Heart right ventricle (tissue), 16 donors: ENCODE results near the gene ZHX3. TPM values are rescaled to one million over a fixed set of nuclear protein-coding genes. Genes with fewer than 3 reads are reported as not detected.

ENCODE experiments used
- ATAC-seq, 8 donors: fragments of 200-7000 bp; cut with Tn5 transposase; one replicate each; pipeline ENCODE4 v1.9.1; 2020; ENCODE audit warnings: mild to moderate bottlenecking in 8 of 8, moderate library complexity in 8 of 8, moderate number of reproducible peaks in 1 of 8
- DNase-seq, 2 donors: peaks; one replicate each; pipeline ENCODE4 v3.0.0-alpha.2; 2020
- H3K27ac ChIP-seq, 10 donors: fragments of 200-600 bp; sonication (generic) in 2 of 10; one replicate each; pipeline versions ENCODE4 v1.5.0 to v1.8.0; 2020 to 2022; ENCODE audit warnings: mild to moderate bottlenecking in 3 of 10
- H3K27me3 ChIP-seq, 7 donors: fragments of 200-600 bp; one replicate each; pipeline ENCODE4 v1.8.0; 2021 to 2022; ENCODE audit warnings: mild to moderate bottlenecking in 2 of 7
- H3K36me3 ChIP-seq, 9 donors: fragments of 200-600 bp; sonication (generic) in 1 of 9; one replicate each; pipeline versions ENCODE4 v1.5.0 to v1.8.0; 2020 to 2022; ENCODE audit warnings: mild to moderate bottlenecking in 2 of 9
- H3K4me1 ChIP-seq, 9 donors: fragments of 200-600 bp; sonication (generic) in 1 of 9; one replicate each; pipeline versions ENCODE4 v1.5.0 to v1.8.0; 2020 to 2022; ENCODE audit warnings: mild to moderate bottlenecking in 4 of 9
- H3K4me3 ChIP-seq, 10 donors: fragments of 200-600 bp; sonication (generic) in 2 of 10; one replicate each; pipeline versions ENCODE4 v1.5.0 to v1.8.0; 2020 to 2022; ENCODE audit warnings: mild to moderate bottlenecking in 7 of 10, moderate library complexity in 2 of 10
- H3K9me3 ChIP-seq, 11 donors: fragments of 200-600 bp in 10 of 11; sonication (generic) in 2 of 11; one replicate each; pipeline versions ENCODE4 v1.5.0 to v1.8.0; 2013 to 2022; ENCODE audit warnings: mild to moderate bottlenecking in 2 of 11, control low read depth in 1 of 11, moderate library complexity in 1 of 11
- WGBS, 2 donors: extraction: QIAGEN DNeasy Blood & Tissue Kit; methylation state at CpG; one replicate each; pipeline ENCODE4 v1.1.7; 2013; ENCODE audit warnings: inconsistent platforms in 1 of 2; 5-methylcytosine and 5-hydroxymethylcytosine counted together
- intact Hi-C, 10 donors: fragments of 100-400 bp; cut with DNase I; formaldehyde crosslinking; loops; one replicate each; pipeline versions ENCODE4 v1.11.1 to v1.14.2; 2022
- long read RNA-seq, 3 donors: library from polyadenylated mRNA; unstranded; transcript quantifications; one replicate each; pipeline ENCODE4 v2.0.0, GENCODE V29; 2020 to 2021
- polyA plus RNA-seq, 2 donors: library from polyadenylated mRNA; stranded (reverse); fragments of 200-250 nt; gene quantifications; one replicate each; pipeline ENCODE4 v1.2.3, GENCODE V29; 2013
- total RNA-seq, 10 donors: library from RNA; stranded (reverse); fragmentation: NEBNext Ultra II Directional in 3 of 10; extraction: Animal tissue kit (Norgen Biotek cat#: 25700) in 3 of 10; gene quantifications; one replicate each; pipeline versions ENCODE4 v1.2.1 to v1.2.4, GENCODE V29; 2021 to 2023
- TF ChIP-seq, protein P1 (sequence below), 9 donors: fragments of 200-600 bp; sonication (generic) in 2 of 9; IDR thresholded peaks; one replicate each; pipeline versions ENCODE4 v1.5.0 to v1.8.0; 2021 to 2022; ENCODE audit warnings: antibody characterized with exemption in 9 of 9, mild to moderate bottlenecking in 5 of 9, moderate library complexity in 1 of 9
- donor health status: Arrhythmogenic right ventricular cardiomyopathy.
- donor health status: ischemic (EF 13 %, LVEDD 7.1; RV severe dilation, severe dysfunction).
- donor health status: healthy with polysubstance abuse.
- donor health status: DM: no; HTN: yes; CAD: no.
- donor health status: DM: no; HTN: no; CAD: no.
- donor health status: ischemic (EF 25% LVEDD 6.9; RV normal size, moderate dysfunction).
- donor health status: ischemic (EF 25% LVEDD 5.7; RV mildly dilated, moderate dysfunction).
- donor health status: healthy.
- donor health status: DM: yes; HTN: yes; CAD: no.
- donor health status: Ischemic cardiomyopathy.
- donor health status: ischemic (EF 35%, LVEDD 5.7; RV mildly dilated, moderate dysfunction).
- donor health status: nonischemic (EF 11% LVEDD 7.7; RV severe dilation, severe dysfunction).
- donor health status: DM: yes; HTN: yes; CAD: no.
- donor health status: PGD.
- donor health status: ischemic (EF 29% LVEDD 5.4; RV normal size, mild dysfunction).
- donor health status: nonischemic (EF 23%, LVEDD 6.1; RV moderate dilation, normal function).

ZHX3 gene, protein sequence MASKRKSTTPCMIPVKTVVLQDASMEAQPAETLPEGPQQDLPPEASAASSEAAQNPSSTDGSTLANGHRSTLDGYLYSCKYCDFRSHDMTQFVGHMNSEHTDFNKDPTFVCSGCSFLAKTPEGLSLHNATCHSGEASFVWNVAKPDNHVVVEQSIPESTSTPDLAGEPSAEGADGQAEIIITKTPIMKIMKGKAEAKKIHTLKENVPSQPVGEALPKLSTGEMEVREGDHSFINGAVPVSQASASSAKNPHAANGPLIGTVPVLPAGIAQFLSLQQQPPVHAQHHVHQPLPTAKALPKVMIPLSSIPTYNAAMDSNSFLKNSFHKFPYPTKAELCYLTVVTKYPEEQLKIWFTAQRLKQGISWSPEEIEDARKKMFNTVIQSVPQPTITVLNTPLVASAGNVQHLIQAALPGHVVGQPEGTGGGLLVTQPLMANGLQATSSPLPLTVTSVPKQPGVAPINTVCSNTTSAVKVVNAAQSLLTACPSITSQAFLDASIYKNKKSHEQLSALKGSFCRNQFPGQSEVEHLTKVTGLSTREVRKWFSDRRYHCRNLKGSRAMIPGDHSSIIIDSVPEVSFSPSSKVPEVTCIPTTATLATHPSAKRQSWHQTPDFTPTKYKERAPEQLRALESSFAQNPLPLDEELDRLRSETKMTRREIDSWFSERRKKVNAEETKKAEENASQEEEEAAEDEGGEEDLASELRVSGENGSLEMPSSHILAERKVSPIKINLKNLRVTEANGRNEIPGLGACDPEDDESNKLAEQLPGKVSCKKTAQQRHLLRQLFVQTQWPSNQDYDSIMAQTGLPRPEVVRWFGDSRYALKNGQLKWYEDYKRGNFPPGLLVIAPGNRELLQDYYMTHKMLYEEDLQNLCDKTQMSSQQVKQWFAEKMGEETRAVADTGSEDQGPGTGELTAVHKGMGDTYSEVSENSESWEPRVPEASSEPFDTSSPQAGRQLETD
- total RNA-seq = 10 to 100 TPM; 26.2 to 51.8 (median 31.0) TPM
- polyA plus RNA-seq = 10 to 100 TPM in 1 of 2 donors, 1 to 10 TPM in 1; 6.5 to 20.6 TPM
- long read RNA-seq, donor 1, full-length matches to known transcripts = 4 of 26 reads
- long read RNA-seq, donor 1, partial matches to known transcripts = 6 of 26 reads
- long read RNA-seq, donor 1, other reads (novel, unspliced or antisense) = 16 of 26 reads
- long read RNA-seq, donor 2, full-length matches to known transcripts = 1 of 28 reads
- long read RNA-seq, donor 2, partial matches to known transcripts = 7 of 28 reads
- long read RNA-seq, donor 2, other reads (novel, unspliced or antisense) = 20 of 28 reads
- long read RNA-seq, donor 3, partial matches to known transcripts = 5 of 11 reads
- long read RNA-seq, donor 3, other reads (novel, unspliced or antisense) = 6 of 11 reads

DNA sequence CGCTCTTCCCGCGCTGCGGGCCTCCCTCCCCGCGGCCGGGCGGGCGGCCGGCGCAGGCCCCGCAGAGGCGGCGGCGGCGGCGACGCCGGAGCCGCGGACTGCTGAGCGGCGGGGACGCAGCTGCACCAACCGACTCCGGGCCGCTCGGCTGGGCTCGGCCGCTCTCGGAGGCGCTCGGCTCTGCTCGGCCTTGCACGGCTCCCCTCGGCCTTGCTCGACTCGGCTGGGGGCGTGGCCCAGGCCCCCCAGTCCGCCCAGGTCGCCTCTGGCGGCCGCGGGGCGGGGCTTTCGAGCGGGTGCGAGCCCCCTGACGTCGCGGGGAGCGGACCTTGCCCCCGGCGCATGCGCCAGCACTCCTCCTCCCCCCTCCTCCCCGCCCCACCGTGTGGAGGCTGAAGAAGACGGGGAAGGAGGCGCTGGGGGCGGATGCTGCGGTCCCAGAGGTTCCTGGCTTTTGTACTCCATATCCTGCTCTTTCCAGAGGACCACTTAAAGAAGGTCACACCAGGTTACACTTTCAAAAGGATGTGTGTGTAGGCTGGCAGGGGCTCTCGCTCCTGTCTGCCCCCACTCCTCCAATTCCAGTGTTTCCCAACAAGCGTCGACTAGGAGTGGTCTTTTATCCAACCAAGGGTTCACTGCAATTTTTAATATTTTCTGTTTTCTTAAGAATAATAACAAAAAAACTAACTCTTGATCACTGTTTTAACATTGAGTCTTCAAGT lies at the start of gene ZHX3:
Gene ZHX3, minus strand, starts transcription at position 186 of the 725 bp plus-strand sequence. CDS start 112,815 bp downstream, outside the sequence.
- intact Hi-C loops = loop anchor here in 7 of 10 donors (5.0 kb wide), 4 partner anchors 45 to 145 kb away; no protein-coding TSS in a partner anchor
- TF ChIP-seq, protein P1, sequence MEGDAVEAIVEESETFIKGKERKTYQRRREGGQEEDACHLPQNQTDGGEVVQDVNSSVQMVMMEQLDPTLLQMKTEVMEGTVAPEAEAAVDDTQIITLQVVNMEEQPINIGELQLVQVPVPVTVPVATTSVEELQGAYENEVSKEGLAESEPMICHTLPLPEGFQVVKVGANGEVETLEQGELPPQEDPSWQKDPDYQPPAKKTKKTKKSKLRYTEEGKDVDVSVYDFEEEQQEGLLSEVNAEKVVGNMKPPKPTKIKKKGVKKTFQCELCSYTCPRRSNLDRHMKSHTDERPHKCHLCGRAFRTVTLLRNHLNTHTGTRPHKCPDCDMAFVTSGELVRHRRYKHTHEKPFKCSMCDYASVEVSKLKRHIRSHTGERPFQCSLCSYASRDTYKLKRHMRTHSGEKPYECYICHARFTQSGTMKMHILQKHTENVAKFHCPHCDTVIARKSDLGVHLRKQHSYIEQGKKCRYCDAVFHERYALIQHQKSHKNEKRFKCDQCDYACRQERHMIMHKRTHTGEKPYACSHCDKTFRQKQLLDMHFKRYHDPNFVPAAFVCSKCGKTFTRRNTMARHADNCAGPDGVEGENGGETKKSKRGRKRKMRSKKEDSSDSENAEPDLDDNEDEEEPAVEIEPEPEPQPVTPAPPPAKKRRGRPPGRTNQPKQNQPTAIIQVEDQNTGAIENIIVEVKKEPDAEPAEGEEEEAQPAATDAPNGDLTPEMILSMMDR (IDR thresholded peaks at IDR 0.05) = peak in 1 of 9 donors; percentile 9
- peaks cover 3 to 50% (median 41%) of the 10 kb centered on the region in 9 donors for H3K4me1 ChIP-seq
- H3K4me3 ChIP-seq = peak within 1 kb of the TSS; percentile 53 to 90 (median 84)
- peak within 1 kb of the TSS; percentile 75 to 96 (median 92) for H3K27ac ChIP-seq
- peak; percentile 97 to 99 for DNase-seq
- H3K9me3 ChIP-seq = no peaks in the 10 kb centered on the region
- H3K27me3 ChIP-seq = no peaks in the 10 kb centered on the region
- no peaks in the 10 kb centered on the region for H3K36me3 ChIP-seq
- 1 to 3% methylated on average over 27 to 52 of the region's 64 CpGs for WGBS, 2 donors
- ATAC-seq = peak; percentile 97 to 99 (median 98)

DNA sequence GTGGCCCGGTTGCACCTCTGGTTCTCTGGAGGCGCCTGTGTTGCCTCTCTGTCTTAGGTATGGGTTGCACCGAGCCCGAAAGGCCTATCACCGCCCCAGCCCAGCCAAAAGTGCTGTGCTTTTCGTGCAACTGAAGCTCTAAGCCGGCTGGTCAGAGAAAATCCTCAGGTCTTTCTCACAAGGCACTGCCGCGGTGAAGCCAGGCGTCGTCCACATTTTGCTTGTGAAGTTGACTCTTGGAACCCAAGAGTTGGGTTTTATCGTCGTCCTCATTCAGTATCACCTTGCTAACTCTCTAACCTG lies 49.8 kb upstream of the ZHX3 start:
- Histone ChIP-seq H3K27me3 (peaks cover 0 to 47% (median 27%) of the 10 kb centered on the region in 7 donors), H3K4me3 (peak overlapping the region in 4 of 10 donors; percentile 40 to 60 (median 53)), H3K36me3 (no peaks in the 10 kb centered on the region), H3K9me3 (peaks cover 0 to 8% (median 0%) of the 10 kb centered on the region in 11 donors), H3K27ac (peak overlapping the region in 3 of 10 donors; percentile 62 to 76 (median 64)), H3K4me1 (peaks cover 4 to 18% (median 9%) of the 10 kb centered on the region in 9 donors)
- intact Hi-C loops = no loop called here
- TF ChIP-seq, protein P1 (IDR thresholded peaks at IDR 0.05) = no peak
- ATAC-seq (no peak), DNase-seq (no peak)
- 69 to 73% methylated on average over 13 of the region's 13 CpGs for WGBS, 2 donors

DNA sequence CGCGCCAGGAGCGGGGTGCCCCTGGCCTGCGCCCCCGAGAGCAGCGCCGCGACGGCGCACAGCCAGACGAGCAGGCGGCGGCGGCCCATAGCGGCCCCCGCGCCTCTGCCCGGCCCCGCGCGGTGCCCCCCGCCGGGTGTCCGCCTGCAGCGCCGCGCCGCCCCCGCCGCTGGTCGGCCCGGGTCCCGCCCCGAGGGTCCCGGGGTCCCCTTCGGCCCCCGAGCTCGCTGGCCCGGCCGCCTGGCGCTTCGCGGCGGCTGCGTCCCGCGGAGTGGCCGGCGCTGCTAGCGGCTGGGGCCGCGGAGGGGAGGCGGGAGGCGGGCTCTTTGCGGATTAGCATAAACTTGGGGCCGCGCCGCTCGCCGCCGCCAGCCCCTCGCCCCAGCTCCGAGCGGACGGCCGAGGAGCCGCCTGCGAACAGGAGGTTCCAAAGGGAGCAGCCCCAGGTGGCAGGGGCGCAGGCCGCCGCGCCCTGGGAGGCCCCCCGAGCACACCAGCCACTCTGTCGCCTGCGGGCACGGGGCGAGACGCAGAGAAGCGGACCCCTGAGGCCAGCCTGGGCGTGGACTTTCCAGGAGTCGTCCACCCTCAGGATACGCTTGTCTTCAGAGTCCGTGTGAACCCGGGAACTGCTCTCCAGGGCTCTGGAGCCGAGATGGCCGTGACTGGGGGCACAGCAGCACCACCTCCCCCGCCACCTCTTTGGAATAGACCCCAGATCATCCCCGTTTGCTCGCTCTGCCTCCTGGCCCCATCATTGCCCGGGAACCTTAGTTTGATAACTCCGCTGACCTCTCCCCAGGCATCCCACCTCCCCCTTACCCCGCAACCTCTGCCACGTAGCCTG lies 49.2 kb upstream of the ZHX3 start, which contains the start of gene EMILIN3:
Gene EMILIN3, minus strand, starts transcription at position 273 of the 847 bp plus-strand sequence. Its CDS starts 184 bp downstream, at position 89.
- H3K4me1 ChIP-seq = peaks cover 4 to 24% (median 13%) of the 10 kb centered on the region in 9 donors
- DNase-seq = no peak
- intact Hi-C loops = no loop called here
- TF ChIP-seq, protein P1 (IDR thresholded peaks at IDR 0.05) = no peak
- no peaks in the 10 kb centered on the region for H3K36me3 ChIP-seq
- WGBS, 2 donors = 7 to 11% methylated on average over 50 to 93 of the region's 93 CpGs
- peak in 4 of 8 donors; percentile 10 to 46 (median 28) for ATAC-seq
- H3K27me3 ChIP-seq = peaks cover 0 to 47% (median 27%) of the 10 kb centered on the region in 7 donors
- H3K27ac ChIP-seq = peak within 1 kb of the TSS in 4 of 10 donors; percentile 57 to 76 (median 63)
- peaks cover 0 to 8% (median 0%) of the 10 kb centered on the region in 11 donors for H3K9me3 ChIP-seq
- peak within 1 kb of the TSS; percentile 29 to 60 (median 47) for H3K4me3 ChIP-seq
